ENCODE results near the gene MEGF11.

The MEGF11 gene

GRCh38 chr15:66138096-66138783 is 115.3 kb downstream of the MEGF11 start:
- no peak for DNase-seq

- no peak for DNase-seq
These were observed 116.6 kb downstream of the MEGF11 start for GRCh38 chr15:66136948-66137347.

DNA sequence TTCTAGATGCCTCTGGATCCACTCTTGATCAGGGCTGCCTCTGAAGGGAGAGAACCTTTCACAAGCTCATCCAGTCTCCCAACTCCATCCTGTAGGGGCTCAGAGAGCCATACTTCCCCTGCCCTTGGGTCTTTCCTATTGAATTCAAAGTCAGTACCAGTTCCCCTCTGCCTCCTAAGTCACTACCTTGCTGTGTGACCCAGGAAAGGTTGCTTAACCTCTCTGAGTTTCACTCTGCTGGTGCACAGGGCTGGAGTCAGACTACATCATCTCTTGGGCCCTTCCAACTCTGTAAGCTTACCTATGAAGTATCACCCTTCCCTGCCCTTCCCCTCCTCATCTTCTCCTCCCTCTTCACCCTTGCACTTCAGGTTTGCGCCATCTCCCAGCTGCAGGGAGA is 117.9 kb downstream of the MEGF11 start:
- DNase-seq: no peak

DNA sequence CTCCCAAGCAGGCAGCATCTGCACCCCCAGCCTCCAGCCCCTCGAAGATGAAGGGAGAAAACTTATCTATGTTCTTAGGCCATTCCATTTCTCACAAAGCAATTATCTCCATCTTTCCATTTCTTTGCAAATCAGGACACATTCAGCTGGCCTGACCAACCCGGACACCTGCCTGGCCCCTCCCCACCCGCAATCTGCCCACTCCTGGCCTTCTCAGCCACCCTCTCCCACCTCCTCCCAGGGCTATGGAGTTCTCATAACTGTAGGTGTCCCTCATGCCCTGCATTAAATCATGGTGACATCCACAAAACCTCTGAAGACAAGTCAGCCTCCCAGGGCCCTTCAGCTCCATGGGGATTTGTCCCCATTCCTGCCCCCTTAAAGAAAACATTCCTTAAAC is 119.3 kb downstream of the MEGF11 start:
- DNase-seq: no peak

- DNase-seq: no peak
These were observed 120.2 kb downstream of the MEGF11 start for GRCh38 chr15:66133247-66133885.

DNA sequence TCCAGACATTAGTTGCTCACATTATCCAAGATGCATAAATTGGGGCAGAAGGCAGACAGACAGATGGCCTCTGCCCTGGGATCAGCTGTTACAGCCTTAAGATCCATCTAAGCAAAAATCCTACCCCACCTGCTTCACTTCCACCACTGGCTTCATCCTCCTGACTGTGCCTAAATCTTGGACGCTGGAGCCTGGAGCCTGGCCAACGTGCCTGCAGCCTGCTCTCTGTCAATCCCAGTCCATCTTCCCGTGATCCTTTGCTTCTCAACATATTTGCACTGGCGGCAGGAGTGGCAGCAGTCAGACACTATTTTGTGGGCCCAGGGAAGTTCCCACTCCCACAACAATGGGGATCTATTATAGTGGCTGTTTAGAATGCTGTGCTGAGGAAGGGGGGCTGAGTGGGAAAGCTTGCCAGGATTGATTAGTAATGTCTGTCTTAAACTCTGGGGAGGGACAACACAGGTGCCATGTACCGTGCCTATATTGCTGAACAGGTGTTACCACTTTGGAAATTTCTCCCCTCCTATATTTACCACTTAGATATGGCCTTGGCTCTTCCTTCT is 121.2 kb downstream of the MEGF11 start:
- DNase-seq: no peak

DNA sequence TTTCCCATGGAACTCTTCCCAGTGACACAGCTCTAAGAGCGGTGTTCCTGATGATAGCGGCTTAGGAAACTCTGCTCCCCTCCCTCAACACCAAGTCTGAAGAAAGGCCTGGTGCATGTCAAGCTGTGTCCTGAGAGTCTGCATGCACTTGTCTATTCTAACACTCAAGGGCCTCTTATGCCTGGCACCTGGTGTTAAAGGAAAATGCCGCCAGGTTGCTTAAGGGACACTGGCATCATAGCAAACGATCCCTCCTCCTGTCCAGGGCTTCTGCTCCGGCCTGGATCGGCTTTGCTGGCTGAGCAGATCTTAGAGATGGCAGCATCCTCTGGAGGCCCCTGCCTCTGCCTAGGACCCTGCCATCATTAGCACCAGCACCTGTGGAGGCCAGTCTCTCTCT is 121.7 kb downstream of the MEGF11 start:
- no peak for DNase-seq

GRCh38 chr15:66131200-66131599 is 122.3 kb downstream of the MEGF11 start:
- no peak for DNase-seq

DNA sequence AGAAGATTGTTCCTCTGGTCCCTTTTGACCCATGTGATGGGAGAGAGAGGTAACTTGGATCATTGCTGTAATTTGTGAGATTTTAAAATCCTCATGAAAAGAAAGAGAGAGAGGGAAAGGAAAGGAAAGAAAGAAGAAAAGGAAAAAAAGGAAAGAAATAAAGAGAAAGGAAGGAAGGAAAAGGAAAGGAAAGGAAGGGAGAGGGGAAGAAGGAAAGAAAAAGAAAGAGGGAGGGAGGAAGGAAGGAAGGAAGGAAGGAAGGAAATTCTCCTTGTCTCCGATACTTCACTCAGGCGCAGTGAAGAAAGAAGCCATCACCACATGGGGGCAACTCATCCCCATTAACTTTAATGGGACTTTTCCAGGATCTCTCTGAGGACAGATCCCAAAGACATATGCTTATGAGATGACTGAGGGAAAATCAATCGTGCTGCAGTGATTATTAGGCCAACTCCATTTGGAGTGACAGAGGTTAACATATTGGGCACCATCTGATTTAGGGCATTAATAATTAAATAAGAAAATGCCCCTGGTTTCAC is 123.0 kb downstream of the MEGF11 start:
- DNase-seq: no peak

- no peak for DNase-seq
These were observed 124.0 kb downstream of the MEGF11 start for GRCh38 chr15:66129586-66129985.

DNA sequence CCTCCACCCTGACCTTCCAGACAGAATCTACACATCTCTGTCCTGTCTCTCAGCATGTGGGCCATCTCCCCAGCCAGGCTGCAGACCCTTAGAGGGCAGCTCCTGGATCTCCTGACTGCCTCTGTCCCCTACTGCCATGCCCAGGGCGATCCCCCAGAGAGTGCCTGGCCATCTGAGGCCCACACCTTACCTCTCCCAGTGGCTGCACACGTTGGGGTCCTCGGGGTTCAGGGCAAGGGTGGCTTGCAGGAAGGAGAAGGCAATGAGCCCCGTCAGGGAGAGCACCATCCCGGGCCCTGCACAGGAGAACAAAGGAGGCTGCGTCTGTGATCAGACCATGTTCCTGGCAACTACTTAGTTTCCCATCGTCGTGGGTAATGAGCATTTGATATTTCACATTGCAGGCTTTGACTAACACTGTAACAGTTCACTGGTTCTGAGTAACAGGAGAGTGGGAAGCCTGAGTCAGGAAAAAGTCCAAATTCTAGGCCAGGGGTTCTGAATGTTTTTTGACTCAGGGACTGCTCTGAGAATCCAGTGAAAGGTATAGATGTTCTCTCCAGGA is 125.4 kb downstream of the MEGF11 start:
- no peak for DNase-seq

DNA sequence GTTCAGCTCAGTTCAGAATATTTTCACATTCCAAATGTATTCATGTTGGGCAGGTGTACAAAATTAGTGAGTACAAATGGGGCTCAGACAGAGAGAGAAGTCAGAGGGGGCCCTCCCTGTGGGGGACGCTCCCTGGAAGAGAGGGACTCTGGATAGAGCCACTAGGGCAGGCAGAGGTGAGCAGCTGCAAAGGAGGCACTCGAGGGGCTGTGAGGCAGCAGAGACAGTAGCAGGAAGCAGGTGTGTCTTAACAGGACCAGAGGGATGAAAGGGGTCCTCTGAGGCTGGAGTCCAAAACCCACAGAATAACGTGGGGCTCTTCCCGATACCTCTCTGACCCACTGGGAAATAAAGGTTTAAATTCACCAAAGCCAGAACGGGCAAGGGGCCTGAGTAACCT is 127.1 kb downstream of the MEGF11 start:
- DNase-seq: no peak

DNA sequence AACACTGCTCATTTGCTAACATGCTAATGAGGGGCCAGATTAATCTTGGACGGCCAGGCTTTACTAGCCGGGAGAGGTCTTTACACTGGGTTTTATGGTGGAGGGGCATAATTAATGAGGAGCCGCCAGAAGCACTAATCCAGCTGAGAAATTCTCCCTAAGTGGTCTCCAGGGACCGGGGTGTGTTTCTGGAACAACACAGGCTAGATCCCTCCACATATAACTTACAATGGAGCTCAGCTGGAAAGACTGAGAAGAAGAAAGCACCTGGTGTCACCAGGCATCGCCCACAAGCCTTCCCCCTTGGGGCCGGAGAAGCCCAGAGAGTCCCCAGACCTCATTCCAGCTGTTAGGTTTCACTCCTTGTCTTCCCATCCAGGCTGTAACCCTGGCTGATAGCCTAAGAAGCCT is 127.5 kb downstream of the MEGF11 start:
- DNase-seq: no peak

DNA sequence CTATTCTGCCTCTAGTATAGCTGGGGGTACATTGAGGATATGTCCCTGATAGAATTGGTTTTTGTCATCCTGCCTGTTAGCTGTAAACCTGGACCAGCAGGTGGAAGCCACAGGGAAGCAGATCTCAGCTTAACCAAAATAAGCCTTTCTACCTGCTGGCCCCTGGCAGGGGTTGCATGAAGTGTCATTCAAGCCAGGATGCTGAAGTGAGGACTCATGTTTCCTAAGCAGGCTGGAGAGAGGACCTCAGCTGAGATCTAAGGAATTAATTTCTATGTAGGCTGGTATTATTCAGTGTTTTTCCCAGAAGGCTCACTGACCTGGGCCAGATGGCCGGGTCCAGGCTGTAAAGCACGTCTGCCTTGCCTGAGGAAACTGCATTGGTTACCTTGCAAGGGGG is 128.9 kb downstream of the MEGF11 start:
- no peak for DNase-seq

- DNase-seq: no peak
These were observed 129.8 kb downstream of the MEGF11 start for GRCh38 chr15:66123799-66124198.

DNA sequence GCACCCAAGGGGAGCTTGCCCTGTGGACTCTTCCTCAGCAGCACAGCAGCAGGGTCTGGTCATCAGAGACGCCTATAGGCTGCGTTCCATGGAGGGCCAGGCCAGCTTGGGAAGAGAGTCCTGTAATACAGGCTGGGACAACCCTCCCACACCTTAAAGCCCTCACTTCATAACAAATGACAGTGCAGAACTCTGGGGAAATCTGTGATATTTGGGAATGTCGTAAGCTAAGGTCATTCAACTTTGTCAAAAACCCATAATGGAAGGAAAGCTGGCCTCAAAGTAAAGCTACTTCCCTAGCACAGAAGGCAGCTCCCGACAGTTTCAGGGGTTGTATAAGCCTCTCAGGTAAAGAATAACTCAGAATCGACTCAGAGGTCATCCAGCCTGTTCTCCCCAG is 133.1 kb downstream of the MEGF11 start:
- no peak for DNase-seq

DNA sequence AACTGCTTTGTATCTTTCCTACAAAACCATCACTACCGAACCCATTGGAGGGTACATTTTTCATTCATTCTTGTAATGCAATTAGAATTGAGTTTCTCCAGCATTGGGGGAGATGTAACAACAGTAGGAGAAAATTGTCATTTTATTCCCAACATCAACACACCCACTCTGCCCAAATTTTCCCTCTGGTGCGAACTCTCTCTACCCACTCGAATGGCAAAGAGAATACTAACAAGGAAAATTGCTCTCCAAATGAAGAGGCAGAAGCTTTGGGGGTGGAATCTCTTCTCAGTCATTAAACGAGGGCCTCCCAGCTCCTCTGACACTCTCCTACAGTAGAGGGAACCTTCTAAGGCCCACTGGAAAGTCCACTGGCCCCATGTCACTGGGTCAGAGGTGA is 135.7 kb downstream of the MEGF11 start:
- no peak for DNase-seq

- DNase-seq: peak; percentile 63
These were observed 137.9 kb downstream of the MEGF11 start for GRCh38 chr15:66115568-66116206.

- no peak for DNase-seq
These were observed 138.6 kb downstream of the MEGF11 start for GRCh38 chr15:66114863-66115425.

DNA sequence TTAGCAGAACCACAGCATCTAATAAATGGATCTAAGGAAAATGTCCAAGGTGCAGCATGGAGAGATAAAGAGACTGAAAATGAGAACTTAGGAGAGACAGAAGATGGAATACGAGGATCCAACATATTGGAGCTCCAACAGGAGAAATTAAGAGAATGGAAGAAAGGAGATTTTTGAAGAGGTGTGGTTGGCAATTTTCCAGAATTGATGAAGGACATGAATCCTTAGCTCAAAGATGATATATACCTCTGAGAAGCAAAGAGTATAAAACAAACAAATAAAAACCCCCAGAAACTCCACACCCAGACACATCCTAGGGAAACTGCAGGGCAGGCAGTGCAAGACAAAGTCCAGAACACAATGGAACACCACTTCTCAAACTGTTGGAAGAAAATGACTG is 141.2 kb downstream of the MEGF11 start:
- DNase-seq: no peak

GRCh38 chr15:66111363-66111762 is 142.2 kb downstream of the MEGF11 start:
- no peak for DNase-seq

DNA sequence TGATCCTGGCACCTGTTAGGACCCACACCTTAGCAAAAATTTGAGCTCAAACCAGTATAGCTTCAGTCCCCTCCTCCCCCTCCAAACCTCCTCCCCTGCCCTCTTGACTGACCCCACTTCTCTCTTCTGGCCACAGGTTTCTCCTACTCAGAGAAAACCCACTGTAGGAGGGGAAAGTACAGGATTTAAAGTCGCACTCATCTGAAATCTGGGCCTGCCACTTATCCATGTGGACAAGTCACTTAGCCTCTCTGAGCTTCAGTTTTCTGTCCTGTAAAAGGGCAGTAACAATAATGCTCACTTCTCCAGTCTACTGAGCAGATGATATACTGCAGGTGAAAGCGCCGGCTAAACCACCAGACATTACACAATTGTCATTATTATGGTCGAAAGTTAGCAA is 142.7 kb downstream of the MEGF11 start:
- DNase-seq: no peak

GRCh38 chr15:66109826-66110225 is 143.7 kb downstream of the MEGF11 start:
- DNase-seq: no peak
